SH-SY5Y (cell line): ENCODE data around the gene WDPCP.

Source experiments
- GATA2 ChIP-seq: IDR thresholded peaks from 2 replicates; pipeline ENCODE4 v1.6.1; 2011; ENCODE audit warnings: mild to moderate bottlenecking, low read depth, low read length
- GATA3 ChIP-seq: IDR thresholded peaks from 2 replicates; pipeline ENCODE4 v1.6.1; 2011; ENCODE audit warnings: low read depth, mild to moderate bottlenecking, low read length, moderate library complexity

GRCh38 chr2:63300835-63301234 lies 287.4 kb downstream of the WDPCP start:
- no peak for TF ChIP-seq GATA2
- no peak for TF ChIP-seq GATA3
